Measurements from ENCODE around the gene DDX23.
"Not testable (repeated sequence)": the region's sequence is repeated elsewhere in the genome, so short reads cannot be mapped to it uniquely, and the experiment has no call there.

The DDX23 gene

DNA sequence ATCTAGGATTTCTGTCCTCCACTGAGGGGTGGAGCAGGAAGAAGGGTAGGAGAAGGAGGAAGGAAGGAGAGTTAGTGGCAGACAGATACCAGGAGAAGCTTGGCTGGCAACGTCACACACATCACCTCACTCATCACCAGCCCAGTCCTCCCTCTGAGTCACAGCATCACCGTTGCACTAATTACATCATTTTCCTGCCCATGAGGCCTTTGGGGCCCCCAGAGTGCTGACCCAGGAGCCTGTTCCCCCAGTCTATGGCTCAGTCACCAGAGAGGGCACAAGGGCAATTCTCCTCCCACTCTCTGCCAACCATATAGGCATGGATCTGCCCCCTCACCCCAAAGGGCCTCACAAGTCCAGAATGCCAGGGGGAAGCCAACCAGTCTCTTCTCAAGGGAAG, 9.1 kb upstream of the DDX23 start:
- Histone ChIP-seq H3K4me3 (ENCODE audit: low read depth in 1 of 2, low read length in 2 of 2) (no peak overlapping the region), H3K27me3 (ENCODE audit: low read depth, low read length) (peaks cover 9% of the 10 kb centered on the region), H3K4me1 (ENCODE audit: control insufficient read depth in 1 of 2, insufficient read depth in 2 of 2, low read length in 2 of 2) (peaks cover 0 to 16% of the 10 kb centered on the region in 2 donors), H3K27ac (ENCODE audit: low read length) (no peak overlapping the region), H3K36me3 (ENCODE audit: control insufficient read depth in 1 of 2, insufficient read depth in 2 of 2, low read length in 2 of 2) (peaks cover 0 to 4% of the 10 kb centered on the region in 2 donors), H3K9me3 (ENCODE audit: control insufficient read depth in 1 of 2, low read length in 2 of 2) (no peaks in the 10 kb centered on the region)

DNA sequence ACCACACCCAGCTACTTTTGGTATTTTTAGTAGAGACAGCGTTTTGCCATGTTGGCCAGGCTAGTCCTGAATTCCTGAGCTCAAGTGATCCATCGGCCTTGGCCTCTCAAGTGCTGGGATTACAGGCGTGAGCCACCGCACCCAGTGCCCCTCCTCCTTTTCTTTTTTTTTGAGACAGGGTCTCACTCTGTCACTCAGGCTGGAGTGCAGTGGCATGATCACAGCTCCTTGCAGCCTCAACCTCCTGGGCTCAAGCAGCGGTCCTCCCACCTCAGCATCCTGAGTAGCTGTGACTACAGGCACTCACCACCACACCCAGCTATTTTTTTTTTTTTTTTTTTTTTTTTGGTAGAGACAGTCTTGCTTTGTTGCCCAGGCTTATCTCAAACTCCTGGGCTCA, 8.3 kb upstream of the DDX23 start:
- H3K36me3 ChIP-seq (ENCODE audit: control insufficient read depth in 1 of 2, insufficient read depth in 2 of 2, low read length in 2 of 2); H3K9me3 ChIP-seq (ENCODE audit: control insufficient read depth in 1 of 2, low read length in 2 of 2); H3K27me3 ChIP-seq (ENCODE audit: low read depth, low read length); H3K4me3 ChIP-seq (ENCODE audit: low read depth in 1 of 2, low read length in 2 of 2); H3K27ac ChIP-seq (ENCODE audit: low read length): not testable (repeated sequence)
- peaks cover 0 to 10% of the 10 kb centered on the region in 2 donors for H3K4me1 ChIP-seq (ENCODE audit: control insufficient read depth in 1 of 2, insufficient read depth in 2 of 2, low read length in 2 of 2)

DNA sequence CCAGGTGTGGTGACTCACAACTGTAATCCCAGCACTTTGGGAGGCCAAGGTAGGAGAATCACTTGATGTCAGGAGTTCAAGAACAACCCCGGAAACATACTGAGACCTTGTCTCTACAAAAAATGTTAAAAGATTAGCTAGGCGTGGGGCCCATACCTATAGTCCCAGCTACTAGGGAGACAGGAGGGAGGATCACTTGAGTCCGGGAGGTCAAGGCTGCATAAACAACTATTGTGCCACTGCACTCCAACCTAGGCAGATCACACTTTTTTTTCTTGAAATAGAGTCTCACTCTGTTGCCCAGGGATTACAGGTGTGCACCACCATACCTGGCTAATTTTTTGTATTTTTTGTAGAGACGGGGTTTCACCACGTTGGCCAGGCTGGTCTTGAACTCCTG, 7.6 kb upstream of the DDX23 start:
- Histone ChIP-seq H3K27me3 (ENCODE audit: low read depth, low read length) (peaks cover 2% of the 10 kb centered on the region), H3K4me1 (ENCODE audit: control insufficient read depth in 1 of 2, insufficient read depth in 2 of 2, low read length in 2 of 2) (peaks cover 0 to 4% of the 10 kb centered on the region in 2 donors), H3K36me3 (ENCODE audit: control insufficient read depth in 1 of 2, insufficient read depth in 2 of 2, low read length in 2 of 2) (peaks cover 0 to 4% of the 10 kb centered on the region in 2 donors), H3K4me3 (ENCODE audit: low read depth in 1 of 2, low read length in 2 of 2) (no peak overlapping the region), H3K27ac (ENCODE audit: low read length) (no peak overlapping the region), H3K9me3 (ENCODE audit: control insufficient read depth in 1 of 2, low read length in 2 of 2) (no peaks in the 10 kb centered on the region)

DNA sequence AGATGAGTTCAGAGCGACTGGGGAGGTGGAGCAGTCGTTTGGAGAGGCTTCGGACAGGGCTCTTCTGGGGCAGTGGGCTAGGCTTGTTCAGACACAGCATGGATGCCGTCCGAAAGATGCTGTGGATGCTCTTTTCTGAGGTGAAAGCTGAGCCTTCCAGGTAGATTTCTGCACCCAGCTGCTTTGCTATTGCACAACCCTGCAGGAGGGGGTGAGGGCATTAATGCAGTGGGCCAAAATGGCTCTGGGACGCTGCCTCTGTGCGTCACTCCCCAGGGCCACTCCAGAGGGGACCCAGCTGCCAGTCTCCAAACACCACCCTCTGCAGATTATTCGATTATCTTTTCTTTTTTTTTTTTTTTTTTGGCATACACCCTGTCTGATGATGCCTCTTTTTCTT, 6.1 kb upstream of the DDX23 start:
- Histone ChIP-seq H3K9me3 (ENCODE audit: control insufficient read depth in 1 of 2, low read length in 2 of 2) (no peaks in the 10 kb centered on the region), H3K4me1 (ENCODE audit: control insufficient read depth in 1 of 2, insufficient read depth in 2 of 2, low read length in 2 of 2) (no peaks in the 10 kb centered on the region), H3K27ac (ENCODE audit: low read length) (no peak overlapping the region), H3K4me3 (ENCODE audit: low read depth in 1 of 2, low read length in 2 of 2) (no peak overlapping the region), H3K36me3 (ENCODE audit: control insufficient read depth in 1 of 2, insufficient read depth in 2 of 2, low read length in 2 of 2) (peaks cover 0 to 4% of the 10 kb centered on the region in 2 donors), H3K27me3 (ENCODE audit: low read depth, low read length) (no peaks in the 10 kb centered on the region)

DNA sequence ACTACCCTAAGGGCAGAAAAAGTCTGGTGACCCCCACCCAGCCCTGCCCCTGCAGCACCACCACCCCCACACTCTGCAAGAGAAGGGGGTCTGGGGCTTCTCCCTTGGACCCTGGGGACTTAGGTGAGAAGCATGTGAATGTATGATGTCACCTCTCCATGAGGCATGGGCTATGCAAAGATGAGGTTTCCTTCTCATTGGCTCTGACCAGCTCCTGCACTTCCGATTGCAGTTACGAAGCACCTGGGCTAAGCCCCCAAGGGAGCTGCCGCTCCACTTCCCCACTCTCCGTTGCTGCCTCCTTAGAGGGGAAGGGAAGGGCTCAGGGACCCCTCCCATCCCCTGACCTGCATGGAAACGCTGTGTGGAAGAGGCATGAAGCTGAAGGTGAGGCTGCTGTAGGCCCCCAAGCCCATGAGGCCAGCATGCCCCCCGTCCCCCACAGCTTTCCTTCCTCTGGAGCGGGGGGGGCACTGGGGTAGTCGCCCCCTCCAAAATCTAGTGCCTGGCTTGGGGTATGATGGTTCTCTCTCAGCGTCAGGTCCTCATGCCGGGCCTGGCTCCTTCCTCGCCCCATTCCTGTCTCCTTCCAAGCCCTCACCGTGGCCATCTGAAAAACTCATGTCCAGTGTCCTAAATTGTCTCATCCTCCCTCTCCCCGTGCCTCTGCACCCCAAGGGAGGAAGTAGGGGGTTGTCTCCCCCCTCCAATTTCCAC, 5.5 kb upstream of the DDX23 start:
- Histone ChIP-seq H3K27me3 (ENCODE audit: low read depth, low read length) (no peaks in the 10 kb centered on the region), H3K27ac (ENCODE audit: low read length) (no peak overlapping the region), H3K36me3 (ENCODE audit: control insufficient read depth in 1 of 2, insufficient read depth in 2 of 2, low read length in 2 of 2) (peaks cover 0 to 4% of the 10 kb centered on the region in 2 donors), H3K4me1 (ENCODE audit: control insufficient read depth in 1 of 2, insufficient read depth in 2 of 2, low read length in 2 of 2) (peaks cover 0 to 6% of the 10 kb centered on the region in 2 donors), H3K9me3 (ENCODE audit: control insufficient read depth in 1 of 2, low read length in 2 of 2) (no peaks in the 10 kb centered on the region), H3K4me3 (ENCODE audit: low read depth in 1 of 2, low read length in 2 of 2) (no peak overlapping the region)

DNA sequence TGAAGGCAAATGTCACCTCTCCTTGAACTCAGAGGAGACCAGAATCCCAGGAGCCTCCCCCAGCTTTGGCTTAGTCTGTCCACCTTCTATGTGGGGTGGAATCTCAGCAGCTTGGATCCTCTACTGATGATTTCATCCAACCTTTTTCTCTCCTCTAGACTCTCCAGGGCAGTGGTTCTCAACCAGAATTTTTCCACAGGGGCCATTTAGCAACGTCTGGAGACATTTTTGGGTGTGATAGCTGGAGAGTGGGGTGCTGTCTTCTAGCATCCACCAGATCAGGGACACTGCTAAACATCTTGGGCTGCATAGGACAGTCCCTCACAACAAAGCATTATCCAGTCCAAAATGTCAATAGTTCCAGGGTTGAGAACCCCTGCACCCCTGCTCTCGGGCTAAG, 4.4 kb upstream of the DDX23 start:
- peaks cover 0 to 4% of the 10 kb centered on the region in 2 donors for H3K36me3 ChIP-seq (ENCODE audit: control insufficient read depth in 1 of 2, insufficient read depth in 2 of 2, low read length in 2 of 2)
- H3K27ac ChIP-seq (ENCODE audit: low read length): no peak overlapping the region
- no peaks in the 10 kb centered on the region for H3K9me3 ChIP-seq (ENCODE audit: control insufficient read depth in 1 of 2, low read length in 2 of 2)
- no peak overlapping the region for H3K4me3 ChIP-seq (ENCODE audit: low read depth in 1 of 2, low read length in 2 of 2)
- H3K4me1 ChIP-seq (ENCODE audit: control insufficient read depth in 1 of 2, insufficient read depth in 2 of 2, low read length in 2 of 2): peaks cover 2 to 7% of the 10 kb centered on the region in 2 donors
- no peaks in the 10 kb centered on the region for H3K27me3 ChIP-seq (ENCODE audit: low read depth, low read length)

DNA sequence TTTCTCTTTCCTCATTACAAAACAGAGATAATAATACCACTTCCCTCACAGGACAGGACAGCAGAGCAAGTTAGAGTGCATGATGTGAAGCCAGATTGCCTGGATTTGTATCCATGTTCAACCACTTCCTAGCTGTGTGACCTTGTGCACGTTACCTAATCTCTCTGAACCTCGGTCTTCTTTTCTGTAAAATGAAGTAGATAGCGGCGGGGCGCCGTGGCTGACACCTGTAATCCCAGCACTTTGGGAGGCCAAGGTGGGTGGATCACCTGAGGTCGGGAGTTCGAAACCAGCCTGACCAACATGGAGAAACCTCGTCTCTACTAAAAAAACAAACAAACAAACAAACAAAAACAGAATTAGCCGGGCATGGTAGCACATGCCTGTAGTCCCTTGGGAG, 3.0 kb upstream of the DDX23 start:
- H3K4me1 ChIP-seq (ENCODE audit: control insufficient read depth in 1 of 2, insufficient read depth in 2 of 2, low read length in 2 of 2): peaks cover 13 to 16% of the 10 kb centered on the region in 2 donors
- H3K9me3 ChIP-seq (ENCODE audit: control insufficient read depth in 1 of 2, low read length in 2 of 2); H3K27ac ChIP-seq (ENCODE audit: low read length); H3K27me3 ChIP-seq (ENCODE audit: low read depth, low read length); H3K36me3 ChIP-seq (ENCODE audit: control insufficient read depth in 1 of 2, insufficient read depth in 2 of 2, low read length in 2 of 2); H3K4me3 ChIP-seq (ENCODE audit: low read depth in 1 of 2, low read length in 2 of 2): not testable (repeated sequence)

DNA sequence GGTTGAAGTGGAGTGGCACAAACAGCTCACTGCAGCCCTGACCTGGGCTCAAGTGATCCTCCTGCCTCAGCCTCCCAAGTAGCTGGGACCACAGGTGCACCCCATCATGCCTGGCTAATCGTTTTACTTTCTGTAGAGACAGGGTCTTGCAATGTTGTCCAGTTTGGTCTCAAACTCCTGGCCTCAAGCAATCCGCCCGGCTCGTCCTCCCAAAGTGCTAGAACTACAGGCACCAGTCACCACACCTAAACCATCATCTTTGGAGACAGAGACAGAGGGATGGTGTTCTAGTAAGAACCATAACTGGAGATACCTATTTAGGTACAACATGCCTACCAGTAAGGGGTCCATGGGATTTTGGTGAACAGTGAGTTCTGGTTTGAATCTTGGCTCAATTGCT, 2.5 kb upstream of the DDX23 start:
- Histone ChIP-seq H3K27me3 (ENCODE audit: low read depth, low read length) (no peaks in the 10 kb centered on the region), H3K9me3 (ENCODE audit: control insufficient read depth in 1 of 2, low read length in 2 of 2) (no peaks in the 10 kb centered on the region), H3K4me3 (ENCODE audit: low read depth in 1 of 2, low read length in 2 of 2) (no peak overlapping the region), H3K36me3 (ENCODE audit: control insufficient read depth in 1 of 2, insufficient read depth in 2 of 2, low read length in 2 of 2) (peaks cover 0 to 4% of the 10 kb centered on the region in 2 donors), H3K4me1 (ENCODE audit: control insufficient read depth in 1 of 2, insufficient read depth in 2 of 2, low read length in 2 of 2) (peaks cover 13 to 20% of the 10 kb centered on the region in 2 donors), H3K27ac (ENCODE audit: low read length) (no peak overlapping the region)

DNA sequence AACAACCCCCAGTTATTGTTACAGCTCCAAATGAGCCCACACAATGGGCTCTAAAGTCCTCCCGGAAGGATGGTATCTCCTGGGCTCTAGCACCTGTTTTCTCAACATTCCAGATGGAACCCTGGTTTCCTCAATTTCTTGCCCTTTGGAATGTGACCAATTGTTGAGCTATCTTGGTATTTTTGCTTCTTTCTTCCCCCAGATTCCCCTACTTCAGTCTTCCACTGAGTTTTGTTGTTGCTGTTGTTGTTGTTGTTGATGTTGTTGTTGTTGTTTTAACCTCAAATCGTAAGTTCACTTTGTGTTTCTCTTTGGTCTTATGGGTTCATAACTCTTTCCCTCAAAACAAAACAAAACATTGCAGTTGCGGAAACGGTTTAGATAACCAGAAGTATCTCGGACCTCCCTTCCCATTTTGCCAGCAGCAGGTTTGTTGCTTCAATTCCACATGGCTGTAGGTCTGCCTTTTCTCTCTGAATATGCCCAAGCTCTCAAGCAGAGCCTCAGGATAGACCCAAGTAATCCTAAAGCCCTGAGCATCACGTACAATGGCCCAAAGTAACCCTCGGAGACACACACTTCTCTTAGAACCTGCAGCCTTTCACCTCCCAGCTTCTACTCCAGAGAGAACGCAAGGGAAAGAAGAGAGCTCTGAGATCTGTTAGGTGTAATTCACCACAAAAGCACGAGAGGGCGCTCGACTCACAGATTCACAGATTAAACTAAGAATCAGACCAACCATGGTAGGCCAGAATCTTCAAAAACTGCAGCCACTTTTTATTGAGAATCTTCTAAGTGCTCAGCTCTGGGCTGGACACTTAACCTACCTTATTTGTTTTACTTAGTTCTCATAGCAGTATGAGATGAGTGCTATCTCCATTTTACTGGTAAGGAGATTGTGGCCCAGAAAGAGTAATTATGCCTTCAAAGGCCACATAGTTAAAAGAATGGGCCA, 1.0 kb upstream of the DDX23 start:
- peak overlapping the region; percentile 85 for H3K27ac ChIP-seq (ENCODE audit: low read length)
- H3K4me3 ChIP-seq (ENCODE audit: low read depth in 1 of 2, low read length in 2 of 2): peak overlapping the region; percentile 95 to 96
- no peaks in the 10 kb centered on the region for H3K27me3 ChIP-seq (ENCODE audit: low read depth, low read length)
- H3K36me3 ChIP-seq (ENCODE audit: control insufficient read depth in 1 of 2, insufficient read depth in 2 of 2, low read length in 2 of 2): peaks cover 0 to 4% of the 10 kb centered on the region in 2 donors
- no peaks in the 10 kb centered on the region for H3K9me3 ChIP-seq (ENCODE audit: control insufficient read depth in 1 of 2, low read length in 2 of 2)
- H3K4me1 ChIP-seq (ENCODE audit: control insufficient read depth in 1 of 2, insufficient read depth in 2 of 2, low read length in 2 of 2): peaks cover 13 to 22% of the 10 kb centered on the region in 2 donors

DNA sequence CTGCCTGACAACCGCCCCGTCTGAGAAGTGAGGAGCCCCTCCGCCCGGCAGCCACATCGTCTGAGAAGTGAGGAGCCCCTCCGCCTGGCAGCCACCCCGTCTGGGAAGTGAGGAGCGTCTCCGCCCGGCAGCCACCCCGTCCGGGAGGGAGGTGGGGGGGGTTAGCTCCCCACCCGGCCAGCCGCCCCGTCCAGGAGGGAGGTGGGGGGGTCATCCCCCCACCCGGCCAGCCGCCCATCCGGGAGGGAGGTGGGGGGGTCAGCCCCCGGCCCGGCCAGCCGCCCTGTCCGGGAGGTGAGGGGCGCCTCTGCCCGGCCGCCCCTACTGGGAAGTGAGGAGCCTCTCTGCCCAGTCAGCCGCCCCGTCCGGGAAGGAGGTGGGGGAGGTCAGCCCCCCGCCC, 9.9 kb downstream of the DDX23 start:
- not testable (repeated sequence) for H3K27me3 ChIP-seq (ENCODE audit: low read depth, low read length); H3K4me3 ChIP-seq (ENCODE audit: low read depth in 1 of 2, low read length in 2 of 2); H3K9me3 ChIP-seq (ENCODE audit: control insufficient read depth in 1 of 2, low read length in 2 of 2); H3K4me1 ChIP-seq (ENCODE audit: control insufficient read depth in 1 of 2, insufficient read depth in 2 of 2, low read length in 2 of 2); H3K27ac ChIP-seq (ENCODE audit: low read length)
- peaks cover 33 to 55% of the 10 kb centered on the region in 2 donors for H3K36me3 ChIP-seq (ENCODE audit: control insufficient read depth in 1 of 2, insufficient read depth in 2 of 2, low read length in 2 of 2)

DNA sequence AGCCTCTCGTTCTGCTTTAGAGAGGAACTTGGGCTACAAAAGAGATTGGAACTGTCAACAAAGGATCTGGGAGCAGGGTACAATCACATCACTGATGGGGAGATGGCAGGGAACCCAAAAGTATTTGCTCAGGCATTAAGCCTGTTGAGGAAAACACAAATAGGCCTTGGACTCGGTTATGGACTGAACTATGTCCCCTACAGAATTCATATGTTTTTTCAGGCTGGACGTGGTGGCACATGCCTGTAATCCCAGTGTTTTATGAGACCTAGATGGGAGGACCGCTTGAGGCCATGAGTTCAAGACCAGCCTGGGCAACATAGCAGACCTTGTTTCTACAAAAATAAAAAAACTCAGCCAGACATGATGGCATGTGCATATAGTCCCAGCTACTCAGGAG, 13.9 kb downstream of the DDX23 start:
- H3K9me3 ChIP-seq (ENCODE audit: control insufficient read depth in 1 of 2, low read length in 2 of 2): no peaks in the 10 kb centered on the region
- no peaks in the 10 kb centered on the region for H3K27me3 ChIP-seq (ENCODE audit: low read depth, low read length)
- no peak overlapping the region for H3K27ac ChIP-seq (ENCODE audit: low read length)
- H3K36me3 ChIP-seq (ENCODE audit: control insufficient read depth in 1 of 2, insufficient read depth in 2 of 2, low read length in 2 of 2): peaks cover 47 to 61% of the 10 kb centered on the region in 2 donors
- H3K4me3 ChIP-seq (ENCODE audit: low read depth in 1 of 2, low read length in 2 of 2): no peak overlapping the region
- no peaks in the 10 kb centered on the region for H3K4me1 ChIP-seq (ENCODE audit: control insufficient read depth in 1 of 2, insufficient read depth in 2 of 2, low read length in 2 of 2)
